B cell (primary cell): ENCODE measurements around the gene PINK1.

Experiments used
- CTCF ChIP-seq: fragments of 200-600 bp; IDR thresholded peaks from one replicate; pipeline ENCODE4 v1.8.0; 2022; ENCODE audit warnings: antibody characterized with exemption, mild to moderate bottlenecking
- EZH2 ChIP-seq: IDR thresholded peaks from 2 replicates; pipeline ENCODE4 v1.6.1; 2012; ENCODE audit warnings: borderline replicate concordance, low read depth, mild to moderate bottlenecking, moderate library complexity, low read length; ENCODE audit not compliant: insufficient read depth, poor library complexity, severe bottlenecking

DNA sequence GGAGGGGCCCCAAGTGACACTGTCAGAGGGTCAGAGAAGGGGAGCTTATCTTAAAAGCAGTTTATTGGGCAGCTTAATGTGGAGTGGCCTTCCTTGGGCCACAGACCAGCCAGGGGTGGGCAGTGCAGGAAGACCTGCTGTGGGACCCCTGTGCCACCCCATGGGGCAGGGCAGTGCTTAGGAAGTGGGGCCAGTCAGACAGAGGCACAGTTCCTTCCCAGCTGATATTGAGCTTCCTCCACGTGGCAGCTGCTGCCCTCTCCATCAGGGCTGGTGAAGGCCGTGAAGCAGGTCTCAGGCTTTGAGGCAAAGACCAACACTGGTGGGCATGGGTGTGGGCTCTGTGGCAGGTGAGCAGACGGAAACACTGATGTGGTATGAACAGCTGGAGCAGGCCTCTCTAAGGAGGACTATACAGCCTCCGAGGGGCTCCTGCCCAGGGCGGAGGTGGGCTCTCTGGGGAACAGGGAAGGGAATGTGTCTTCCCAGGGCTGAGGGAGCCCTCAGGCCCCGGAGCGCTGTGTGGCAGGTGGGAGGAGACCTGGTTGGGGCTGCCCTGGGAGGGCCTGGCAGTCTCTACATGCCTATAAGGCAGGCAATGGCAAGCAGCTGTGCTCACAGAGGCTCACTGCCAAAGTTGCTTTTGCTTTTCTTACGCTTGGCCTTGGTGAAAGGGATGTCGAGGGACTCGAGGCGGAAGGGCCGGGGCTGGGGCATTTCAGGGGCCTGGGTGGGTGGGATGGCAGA lies 30.9 kb downstream of the PINK1 start:
- TF ChIP-seq CTCF (no peak), EZH2 (no peak)
